WTC11 (cell line): ENCODE data around the gene SPHK2.

ENCODE experiments used
- CTCF ChIP-seq: fragments of 200-600 bp; IDR thresholded peaks from 2 replicates; pipeline ENCODE4 v1.8.0; 2022; ENCODE audit warnings: antibody characterized with exemption
- MXD4 ChIP-seq: fragments of 250-450 bp; sonication (Bioruptor Pico); IDR thresholded peaks from 2 replicates; pipeline ENCODE4 v1.8.0; 2021; ENCODE audit warnings: mild to moderate bottlenecking, moderate library complexity, borderline replicate concordance

GRCh38 chr19:48648134-48648533, 28.8 kb downstream of the SPHK2 start:
- TF ChIP-seq CTCF, result no peak
- no peak for TF ChIP-seq MXD4 (CRISPR knock-in tag)
